CD14-positive monocyte (primary cell): ENCODE data around the gene FRMD4A. TPM values are rescaled to one million over a fixed set of nuclear protein-coding genes. Genes with fewer than 3 reads are reported as not detected.

Experiments used
- DNase-seq, 3 donors: peaks; one replicate each; pipeline ENCODE4 v3.0.0-alpha.2; 2011 to 2022
- H2AFZ ChIP-seq: 2 replicates; pipeline ENCODE4 v1.6.0; 2012; ENCODE audit warnings: mild to moderate bottlenecking, low read depth, low read length, inconsistent platforms; ENCODE audit not compliant: insufficient read depth, poor library complexity, severe bottlenecking
- H3K27ac ChIP-seq, 2 donors: 1 replicate in 1 of 2; 2 replicates in 1 of 2; pipeline ENCODE4 v1.5.1; 2012 to 2013; ENCODE audit warnings: low read length in 2 of 2, control low read depth in 1 of 2, inconsistent platforms in 1 of 2, low read depth in 1 of 2, mild to moderate bottlenecking in 1 of 2
- H3K27me3 ChIP-seq, 2 donors: one replicate each; pipeline versions ENCODE4 v1.6.0 to v1.6.1; 2011 to 2013; ENCODE audit warnings: low read length in 2 of 2; ENCODE audit not compliant: control insufficient read depth in 2 of 2, insufficient read depth in 2 of 2
- H3K36me3 ChIP-seq, 2 donors: replicated peaks in 1 of 2; 1 replicate in 1 of 2; 2 replicates in 1 of 2; pipeline versions ENCODE4 v1.5.1 to v1.6.1; 2012 to 2013; ENCODE audit warnings: low read length in 2 of 2, control low read depth in 1 of 2, inconsistent platforms in 1 of 2, mild to moderate bottlenecking in 1 of 2; ENCODE audit not compliant: insufficient read depth in 2 of 2, control insufficient read depth in 1 of 2
- H3K4me1 ChIP-seq, 2 donors: 1 replicate in 1 of 2; 2 replicates in 1 of 2; pipeline versions ENCODE4 v1.5.1 to v1.6.1; 2012 to 2013; ENCODE audit warnings: low read length in 2 of 2, control low read depth in 1 of 2, inconsistent platforms in 1 of 2, mild to moderate bottlenecking in 1 of 2, moderate library complexity in 1 of 2; ENCODE audit not compliant: insufficient read depth in 2 of 2, control insufficient read depth in 1 of 2
- H3K4me2 ChIP-seq: replicated peaks from 2 replicates; pipeline ENCODE3; 2012; ENCODE audit warnings: low read length, moderate library complexity, mild to moderate bottlenecking; ENCODE audit not compliant: poor library complexity, severe bottlenecking; ENCODE audit errors: extremely low read depth
- H3K4me3 ChIP-seq, 3 experiments: fragments of 200-600 bp in 1 of 3; sonication (generic) in 1 of 3; replicated peaks in 1 of 3; 1 replicate in 2 of 3; 2 replicates in 1 of 3; pipeline ENCODE4 v1.5.1; 2011 to 2013; ENCODE audit warnings: low read length in 3 of 3, mild to moderate bottlenecking in 3 of 3, control low read depth in 2 of 3, low read depth in 2 of 3, inconsistent platforms in 1 of 3, moderate library complexity in 1 of 3
- H3K79me2 ChIP-seq: 2 replicates; pipeline ENCODE4 v1.6.0; 2012; ENCODE audit warnings: mild to moderate bottlenecking, control low read depth, inconsistent platforms, low read length, moderate library complexity; ENCODE audit not compliant: insufficient read depth
- H3K9ac ChIP-seq: 2 replicates; pipeline ENCODE4 v1.6.0; 2017; ENCODE audit warnings: low read length, mild to moderate bottlenecking; ENCODE audit not compliant: insufficient read depth, poor library complexity, severe bottlenecking
- H3K9me3 ChIP-seq, 2 donors: replicated peaks in 1 of 2; 1 replicate in 1 of 2; 2 replicates in 1 of 2; pipeline versions ENCODE4 v1.5.1 to v1.6.1; 2012 to 2013; ENCODE audit warnings: low read length in 2 of 2, control low read depth in 1 of 2; ENCODE audit not compliant: control insufficient read depth in 1 of 2, insufficient read depth in 1 of 2
- H4K20me1 ChIP-seq: 2 replicates; pipeline ENCODE4 v1.6.0; 2012; ENCODE audit warnings: mild to moderate bottlenecking, low read length, control low read depth, moderate library complexity; ENCODE audit not compliant: insufficient read depth
- H3K27ac Mint-ChIP-seq, 7 donors: one replicate each; pipeline ENCODE4 v1.8.0; 2020; ENCODE audit warnings: mild to moderate bottlenecking in 7 of 7, mixed read lengths in 7 of 7, moderate library complexity in 6 of 7, inconsistent platforms in 2 of 7
- H3K27me3 Mint-ChIP-seq, 3 donors: one replicate each; pipeline ENCODE4 v1.8.0; 2021 to 2022; ENCODE audit warnings: low read depth in 3 of 3, mild to moderate bottlenecking in 3 of 3, mixed read lengths in 3 of 3, moderate library complexity in 3 of 3, inconsistent platforms in 1 of 3
- H3K36me3 Mint-ChIP-seq, 2 donors: one replicate each; pipeline ENCODE4 v1.8.0; 2020; ENCODE audit warnings: mixed read lengths in 2 of 2, inconsistent platforms in 1 of 2, mild to moderate bottlenecking in 1 of 2
- H3K4me1 Mint-ChIP-seq: one replicate; pipeline ENCODE4 v1.8.0; 2020; ENCODE audit warnings: mild to moderate bottlenecking, mixed read lengths
- H3K4me3 Mint-ChIP-seq, 2 donors: one replicate each; pipeline ENCODE4 v1.8.0; 2020; ENCODE audit warnings: mild to moderate bottlenecking in 2 of 2, mixed read lengths in 2 of 2, moderate library complexity in 1 of 2
- H3K9me3 Mint-ChIP-seq, 7 donors: one replicate each; pipeline ENCODE4 v1.8.0; 2020 to 2022; ENCODE audit warnings: mixed read lengths in 7 of 7, mild to moderate bottlenecking in 6 of 7, moderate library complexity in 6 of 7, inconsistent platforms in 2 of 7
- CTCF ChIP-seq: fragments of 200-600 bp; IDR thresholded peaks from one replicate; pipeline ENCODE4 v1.8.0; 2022; ENCODE audit warnings: antibody characterized with exemption, mild to moderate bottlenecking
- WGBS: methylation state at CpG from one replicate; pipeline ENCODE4 v1.1.5; 2013; ENCODE audit warnings: missing lambda C conversion rate; ENCODE audit not compliant: insufficient coverage; 5-methylcytosine and 5-hydroxymethylcytosine counted together
- intact Hi-C, 2 donors: fragments of 100-400 bp; cut with micrococcal nuclease; formaldehyde crosslinking; loops; one replicate each; pipeline versions ENCODE4 v1.15.0 to v1.15.1; 2023
- polyA plus RNA-seq, 3 donors: library from polyadenylated mRNA; depleted of rRNA in 1 of 3; unstranded in 2 of 3; stranded (reverse) in 1 of 3; fragments of 300-500 nt in 2 of 3; fragments of >200 nt in 1 of 3; fragmentation: Illumina TruSeq in 2 of 3; gene quantifications; 1 replicate in 2 of 3; 2 replicates in 1 of 3; pipeline ENCODE4 v1.2.3, GENCODE V29; 2012 to 2021

The FRMD4A gene
- polyA plus RNA-seq, 3 donors, result 0.12 TPM; not detected in 2

- Histone ChIP-seq H3K4me3 (no peak overlapping the region), H3K27me3 (peaks cover 2 to 11% of the 10 kb centered on the region in 2 donors), H2AFZ (no peak overlapping the region), H3K79me2 (no peaks in the 10 kb centered on the region), H3K27ac (no peak overlapping the region), H3K9me3 (peaks cover 0 to 6% of the 10 kb centered on the region in 2 donors), H3K9ac (no peak overlapping the region), H3K36me3 (no peaks in the 10 kb centered on the region), H3K4me2 (no peak overlapping the region), H4K20me1 (no peaks in the 10 kb centered on the region), H3K4me1 (peaks cover 7 to 17% of the 10 kb centered on the region in 2 donors)
- intact Hi-C loops, result no loop called here
- Mint-ChIP-seq H3K4me1 (peaks cover 23% of the 10 kb centered on the region), H3K27me3 (peaks cover 7 to 25% (median 16%) of the 10 kb centered on the region in 3 donors), H3K9me3 (peaks cover 4 to 15% (median 11%) of the 10 kb centered on the region in 7 donors), H3K4me3 (no peak overlapping the region), H3K27ac (no peak overlapping the region), H3K36me3 (no peaks in the 10 kb centered on the region)
- DNase-seq, result no peak
- no peak for TF ChIP-seq CTCF
- WGBS, result 87% methylated on average over 9 of the region's 9 CpGs
Observed at GRCh38 chr10:14020037-14020664, 310.6 kb downstream of the FRMD4A start.

GRCh38 chr10:14017467-14017866 lies 313.3 kb downstream of the FRMD4A start:
- H3K4me2 ChIP-seq, result no peak overlapping the region
- no peak overlapping the region for H2AFZ ChIP-seq
- peaks cover 4 to 16% (median 11%) of the 10 kb centered on the region in 7 donors for H3K9me3 Mint-ChIP-seq
- H3K27me3 ChIP-seq, result peaks cover 0 to 4% of the 10 kb centered on the region in 2 donors
- H3K9me3 ChIP-seq, result peaks cover 0 to 6% of the 10 kb centered on the region in 2 donors
- no peaks in the 10 kb centered on the region for H4K20me1 ChIP-seq
- peaks cover 14% of the 10 kb centered on the region for H3K4me1 Mint-ChIP-seq
- H3K27ac Mint-ChIP-seq, result no peak overlapping the region
- no peaks in the 10 kb centered on the region for H3K36me3 ChIP-seq
- H3K4me3 Mint-ChIP-seq, result no peak overlapping the region
- H3K79me2 ChIP-seq, result no peaks in the 10 kb centered on the region
- no peak for TF ChIP-seq CTCF
- H3K36me3 Mint-ChIP-seq, result no peaks in the 10 kb centered on the region
- no peak overlapping the region for H3K4me3 ChIP-seq
- intact Hi-C loops, result no loop called here
- no CpG with 5 or more reads among the region's 3 CpGs for WGBS
- no peak overlapping the region for H3K27ac ChIP-seq
- H3K9ac ChIP-seq, result no peak overlapping the region
- H3K27me3 Mint-ChIP-seq, result peaks cover 3 to 13% (median 9%) of the 10 kb centered on the region in 3 donors
- H3K4me1 ChIP-seq, result peaks cover 7 to 10% of the 10 kb centered on the region in 2 donors
- no peak for DNase-seq
